Mammary epithelial cell (primary cell): ENCODE results near the gene GPR180.

Source experiments
- EZH2 ChIP-seq: IDR thresholded peaks from 2 replicates; pipeline ENCODE4 v1.6.1; 2012; ENCODE audit warnings: low read length, inconsistent platforms, borderline replicate concordance
- TF ChIP-seq, protein P1 (sequence below), 2 donors: IDR thresholded peaks in 1 of 2; conservative IDR thresholded peaks in 1 of 2; 2 replicates each; pipeline ENCODE4 v1.5.1; 2011 to 2012; ENCODE audit warnings: inconsistent platforms in 2 of 2, low read length in 2 of 2, mild to moderate bottlenecking in 2 of 2, control low read depth in 1 of 2, low read depth in 1 of 2; ENCODE audit not compliant: insufficient read depth in 1 of 2; ENCODE audit errors: extremely low read depth in 1 of 2

GRCh38 chr13:94598281-94598680 lies 3.4 kb upstream of the GPR180 start:
- TF ChIP-seq, protein P1, sequence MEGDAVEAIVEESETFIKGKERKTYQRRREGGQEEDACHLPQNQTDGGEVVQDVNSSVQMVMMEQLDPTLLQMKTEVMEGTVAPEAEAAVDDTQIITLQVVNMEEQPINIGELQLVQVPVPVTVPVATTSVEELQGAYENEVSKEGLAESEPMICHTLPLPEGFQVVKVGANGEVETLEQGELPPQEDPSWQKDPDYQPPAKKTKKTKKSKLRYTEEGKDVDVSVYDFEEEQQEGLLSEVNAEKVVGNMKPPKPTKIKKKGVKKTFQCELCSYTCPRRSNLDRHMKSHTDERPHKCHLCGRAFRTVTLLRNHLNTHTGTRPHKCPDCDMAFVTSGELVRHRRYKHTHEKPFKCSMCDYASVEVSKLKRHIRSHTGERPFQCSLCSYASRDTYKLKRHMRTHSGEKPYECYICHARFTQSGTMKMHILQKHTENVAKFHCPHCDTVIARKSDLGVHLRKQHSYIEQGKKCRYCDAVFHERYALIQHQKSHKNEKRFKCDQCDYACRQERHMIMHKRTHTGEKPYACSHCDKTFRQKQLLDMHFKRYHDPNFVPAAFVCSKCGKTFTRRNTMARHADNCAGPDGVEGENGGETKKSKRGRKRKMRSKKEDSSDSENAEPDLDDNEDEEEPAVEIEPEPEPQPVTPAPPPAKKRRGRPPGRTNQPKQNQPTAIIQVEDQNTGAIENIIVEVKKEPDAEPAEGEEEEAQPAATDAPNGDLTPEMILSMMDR (conservative IDR thresholded peaks at IDR 0.05 in 1 of 2, IDR thresholded peaks at IDR 0.05 in 1 of 2; ENCODE audit: extremely low read depth in 1 of 2, insufficient read depth in 1 of 2, low read depth in 1 of 2, low read length in 2 of 2), result no peak
- TF ChIP-seq EZH2, result no peak
